NK-92 (cell line): ENCODE data around the gene EFCAB13.
"Not testable (repeated sequence)": the region's sequence is repeated elsewhere in the genome, so short reads cannot be mapped to it uniquely, and the experiment has no call there.

ENCODE experiments used
- DNase-seq: peaks from one replicate; lab custom pipeline; 2025; ENCODE audit not compliant: unreplicated experiment; lab: John Stamatoyannopoulos, UW

The EFCAB13 gene

GRCh38 chr17:47325176-47325575 lies 1.4 kb downstream of the EFCAB13 start:
- DNase-seq, result no peak

GRCh38 chr17:47330548-47330947 lies 6.8 kb downstream of the EFCAB13 start:
- DNase-seq, result no peak

GRCh38 chr17:47332287-47332686 lies 8.5 kb downstream of the EFCAB13 start:
- DNase-seq, result no peak

- DNase-seq, result no peak
Observed at GRCh38 chr17:47335101-47335936, 11.6 kb downstream of the EFCAB13 start.

GRCh38 chr17:47338026-47338425 lies 14.3 kb downstream of the EFCAB13 start:
- no peak for DNase-seq

GRCh38 chr17:47352848-47353247 lies 29.1 kb downstream of the EFCAB13 start:
- no peak for DNase-seq

- DNase-seq, result no peak
Observed at GRCh38 chr17:47358652-47359051, 34.9 kb downstream of the EFCAB13 start.

GRCh38 chr17:47363171-47363570 lies 39.4 kb downstream of the EFCAB13 start:
- DNase-seq, result no peak

- DNase-seq, result no peak
Observed at GRCh38 chr17:47367257-47367656, 43.5 kb downstream of the EFCAB13 start.

GRCh38 chr17:47368262-47368661 lies 44.5 kb downstream of the EFCAB13 start:
- no peak for DNase-seq

GRCh38 chr17:47370899-47371298 lies 47.1 kb downstream of the EFCAB13 start:
- not testable (repeated sequence) for DNase-seq

GRCh38 chr17:47373002-47373401 lies 49.2 kb downstream of the EFCAB13 start:
- no peak for DNase-seq

- DNase-seq, result no peak
Observed at GRCh38 chr17:47376247-47376646, 52.5 kb downstream of the EFCAB13 start.

GRCh38 chr17:47388825-47389224 lies 65.1 kb downstream of the EFCAB13 start:
- no peak for DNase-seq

GRCh38 chr17:47397532-47398128 lies 73.9 kb downstream of the EFCAB13 start:
- not testable (repeated sequence) for DNase-seq

- no peak for DNase-seq
Observed at GRCh38 chr17:47400333-47400732, 76.6 kb downstream of the EFCAB13 start.

- no peak for DNase-seq
Observed at GRCh38 chr17:47401100-47401499, 77.3 kb downstream of the EFCAB13 start.

- no peak for DNase-seq
Observed at GRCh38 chr17:47404006-47404405, 80.3 kb downstream of the EFCAB13 start.

GRCh38 chr17:47404875-47405274 lies 81.1 kb downstream of the EFCAB13 start:
- no peak for DNase-seq

- DNase-seq, result no peak
Observed at GRCh38 chr17:47413872-47414271, 90.1 kb downstream of the EFCAB13 start.

GRCh38 chr17:47414612-47415011 lies 90.9 kb downstream of the EFCAB13 start:
- DNase-seq, result no peak
